ENCODE data around the gene CEACAM19. TPM values are rescaled to one million over a fixed set of nuclear protein-coding genes. Genes with fewer than 3 reads are reported as not detected.

The CEACAM19 gene
- total and polyA plus RNA-seq, 2 of the 8 experiments (the other 6 are each of a cell fraction or from before 2014, with no cell fraction given), result 3.1 to 3.4 TPM

- H3K9me3 ChIP-seq (ENCODE audit: insufficient read depth in 2 of 2, low read depth in 1 of 2, low read length in 1 of 2), result no peaks in the 10 kb centered on the region
- peak overlapping the region; percentile 14; the same call in 1 of the 2 replicates for H2BK12ac ChIP-seq (ENCODE audit: low read depth, low read length)
- no peak overlapping the region for H3K9ac ChIP-seq (replicated peaks in 1 of 4; ENCODE audit: extremely low read depth in 1 of 4, low read depth in 3 of 4, low read length in 3 of 4)
- H2AFZ ChIP-seq (ENCODE audit: low read length), result no peak overlapping the region
- H2AK5ac ChIP-seq (ENCODE audit: low read depth, low read length), result no peak overlapping the region
- no peak overlapping the region for H2BK5ac ChIP-seq (ENCODE audit: low read depth, low read length)
- H3K23me2 ChIP-seq (ENCODE audit: low read depth, low read length), result no peaks in the 10 kb centered on the region
- no peaks in the 10 kb centered on the region for H3K79me1 ChIP-seq (ENCODE audit: low read depth, low read length)
- H3K36me3 ChIP-seq (ENCODE audit: control insufficient read depth in 2 of 4, insufficient read depth in 4 of 4, low read length in 3 of 4), result no peaks in the 10 kb centered on the region
- H3K4me2 ChIP-seq (ENCODE audit: insufficient read depth in 1 of 2, low read depth in 2 of 2, low read length in 2 of 2), result no peak overlapping the region
- H3K27me3 ChIP-seq (replicated peaks in 1 of 4; ENCODE audit: control insufficient read depth in 3 of 4, extremely low read depth in 1 of 4, insufficient read depth in 3 of 4, low read length in 3 of 4), result no peaks in the 10 kb centered on the region
- H2BK20ac ChIP-seq (ENCODE audit: low read length), result 0 out of 2 replicates have a peak overlapping the region, but pooled peaks have one; percentile 61
- no peaks in the 10 kb centered on the region for H3K79me2 ChIP-seq (ENCODE audit: control insufficient read depth in 1 of 2, insufficient read depth in 2 of 2, low read length in 2 of 2)
- no peak overlapping the region for H3K14ac ChIP-seq (ENCODE audit: insufficient read length)
- peak overlapping the region; percentile 87; the same call in 1 of the 2 replicates for H3K18ac ChIP-seq (ENCODE audit: extremely low read depth, low read length)
- ChIA-PET CTCF (ENCODE audit: partially characterized antibody) (interaction anchor here (0.9 to 11.2 kb wide), 3 partner anchors 9 to 74 kb away, joined by 4 to 134 read pairs (median 10); no protein-coding TSS in a partner anchor), POLR2A (ENCODE audit: partially characterized antibody) (interaction anchor here (1.2 kb wide), 1 partner anchor 111 kb away, joined by 4 read pairs; no protein-coding TSS in a partner anchor)
- no peak overlapping the region for H3K27ac ChIP-seq (ENCODE audit: low read depth, low read length)
- H3K4ac ChIP-seq (replicated peaks; ENCODE audit: insufficient read length, low read depth, low read length), result peak overlapping the region; percentile 78
- 76% methylated on average over 20 of the region's 22 CpGs; no CpG with 5 or more reads in 1 of the 2 experiments for WGBS, 2 experiments (ENCODE audit: extremely low coverage in 1 of 2, insufficient coverage in 1 of 2, insufficient read length in 1 of 2, insufficient replicate concordance in 2 of 2, low coverage in 1 of 2, low lambda C conversion rate in 2 of 2, missing lambda C conversion rate in 1 of 2)
- no peaks in the 10 kb centered on the region for H4K20me1 ChIP-seq (replicated peaks in 1 of 2; ENCODE audit: control insufficient read depth in 1 of 2, insufficient read depth in 2 of 2, low read length in 2 of 2)
- H3K4me3 ChIP-seq (ENCODE audit: extremely low read depth in 1 of 4, insufficient read depth in 2 of 4, low read depth in 3 of 4, low read length in 4 of 4), result no peak overlapping the region
- no peak overlapping the region for H3K23ac ChIP-seq (ENCODE audit: insufficient read length)
- no peak overlapping the region for H4K5ac ChIP-seq (ENCODE audit: insufficient read length, low read depth, low read length)
- FAIRE-seq, result no peak
- peak overlapping the region; percentile 61; the same call in 1 of the 2 replicates for H2BK15ac ChIP-seq (ENCODE audit: low read length)
- peak overlapping the region; percentile 73 for H4K91ac ChIP-seq (replicated peaks; ENCODE audit: insufficient read length, low read length)
- H2BK120ac ChIP-seq (replicated peaks; ENCODE audit: low read depth, low read length), result peak overlapping the region; percentile 43
- no peak overlapping the region for H3K56ac ChIP-seq (replicated peaks; ENCODE audit: insufficient read length, low read depth, low read length)
- no peak overlapping the region for H4K8ac ChIP-seq (ENCODE audit: extremely low read depth, insufficient read depth, low read length)
- no peak for DNase-seq (ENCODE audit: low read depth in 1 of 2, low spot score in 2 of 2)
- H3K4me1 ChIP-seq (replicated peaks in 1 of 4; ENCODE audit: control insufficient read depth in 3 of 4, insufficient read depth in 4 of 4, low read length in 3 of 4), result peaks cover 0 to 7% (median 2%) of the 10 kb centered on the region in 4 experiments; a peak in 5 of 7 replicates
- no peak for TF ChIP-seq BCL11A (IDR thresholded peaks at IDR 0.05; ENCODE audit: low read depth in 2 of 2, low read length in 2 of 2)
- no peak for TF ChIP-seq SP4 (IDR thresholded peaks at IDR 0.05; ENCODE audit: low read length)
- TF ChIP-seq SIN3A (conservative IDR thresholded peaks at IDR 0.05 in 1 of 2, IDR thresholded peaks at IDR 0.05 in 1 of 2; ENCODE audit: low read depth in 1 of 2, low read length in 2 of 2), result no peak
- no peak for TF ChIP-seq ATF3 (IDR thresholded peaks at IDR 0.05; ENCODE audit: insufficient read depth, low read depth, low read length)
- TF ChIP-seq POLR2A (IDR thresholded peaks at IDR 0.05; ENCODE audit: control extremely low read depth in 1 of 2, low read depth in 2 of 2, low read length in 2 of 2), result no peak
- TF ChIP-seq BACH1 (IDR thresholded peaks at IDR 0.05; ENCODE audit: low read length), result no peak
- no peak for TF ChIP-seq TEAD4 (IDR thresholded peaks at IDR 0.05; ENCODE audit: low read depth, low read length)
- no peak for TF ChIP-seq CHD1 (IDR thresholded peaks at IDR 0.05; ENCODE audit: low read depth, low read length)
- no peak for TF ChIP-seq CBX5 (IDR thresholded peaks at IDR 0.05; ENCODE audit: low read depth, low read length)
- no peak for TF ChIP-seq RAD21 (IDR thresholded peaks at IDR 0.05 in 1 of 2, conservative IDR thresholded peaks at IDR 0.05 in 1 of 2; ENCODE audit: low read depth in 2 of 2, low read length in 2 of 2)
- no peak for TF ChIP-seq GABPA (IDR thresholded peaks at IDR 0.05; ENCODE audit: borderline replicate concordance, insufficient read depth, low read length)
- TF ChIP-seq SP2 (IDR thresholded peaks at IDR 0.05; ENCODE audit: low read length), result no peak
These were observed 25.8 kb downstream of the CEACAM19 start for GRCh38 chr19:44696939-44697669.
